Hepatocyte (in vitro differentiated cells): ENCODE measurements around the gene RND2.

Experiments used
- CTCF ChIP-seq: fragments of 200-600 bp; sonication (generic); IDR thresholded peaks from 2 replicates; pipeline ENCODE4 v1.5.1; 2016; ENCODE audit warnings: antibody characterized with exemption, mild to moderate bottlenecking; ENCODE audit not compliant: poor library complexity
- EZH2 ChIP-seq: fragments of 200-600 bp; sonication (generic); IDR thresholded peaks from 2 replicates; pipeline ENCODE4 v1.6.1; 2016; ENCODE audit warnings: antibody characterized with exemption, mild to moderate bottlenecking, borderline replicate concordance

DNA sequence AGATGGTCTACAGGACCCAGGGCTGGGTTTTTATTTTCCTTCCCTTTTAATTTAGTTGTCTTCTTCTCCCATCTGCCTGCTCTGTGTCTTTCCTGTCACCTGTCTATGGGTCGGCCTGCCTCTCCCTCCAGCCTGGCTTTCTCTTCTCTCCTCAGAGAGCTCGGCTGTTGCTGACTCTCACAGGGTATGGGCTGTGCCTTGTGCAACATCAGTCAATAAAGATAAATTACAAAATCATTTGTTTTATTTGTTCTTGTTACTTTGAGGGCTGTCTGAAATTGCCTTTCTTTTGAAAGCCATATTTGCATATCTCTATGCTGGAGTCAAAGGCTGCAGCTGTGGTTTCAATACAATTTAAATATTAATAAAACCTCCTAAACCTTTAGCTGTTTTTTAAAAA is 15.6 kb downstream of the RND2 start:
- no peak for TF ChIP-seq EZH2
- TF ChIP-seq CTCF = no peak
